ENCODE data around the gene ARHGAP1. TPM values are rescaled to one million over a fixed set of nuclear protein-coding genes. Genes with fewer than 3 reads are reported as not detected.
A peak's percentile ranks its signal among the peaks of the same experiment; 100 is the strongest.

Gene ARHGAP1
- total and polyA plus RNA-seq, 2 of the 4 experiments (the other 2 are of a cell fraction) = 46.6 to 78.8 TPM

DNA sequence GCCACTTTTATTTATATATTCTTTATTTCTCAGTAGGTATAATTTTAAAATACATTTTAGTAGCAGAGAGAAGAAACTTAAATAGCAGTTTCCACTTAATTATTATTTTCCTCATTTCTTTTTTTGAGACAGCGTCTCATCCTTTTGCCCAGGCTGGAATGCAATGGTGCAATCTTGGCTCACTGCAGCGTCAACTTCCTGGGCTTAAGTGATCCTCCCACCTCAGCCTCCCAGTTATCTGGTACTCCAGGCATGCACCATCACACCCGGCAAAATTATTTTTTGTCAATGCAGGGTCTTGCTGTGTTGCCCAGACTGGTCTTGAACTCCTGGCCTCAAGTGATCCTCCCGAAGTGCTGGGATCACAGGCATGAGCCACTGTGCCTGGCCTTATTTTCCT is 44.8 kb downstream of the ARHGAP1 start:
- Histone ChIP-seq H3K27me3 (ENCODE audit: control insufficient read depth, insufficient read depth, low read length) (no peaks in the 10 kb centered on the region), H2BK20ac (ENCODE audit: low read depth, low read length) (no peak overlapping the region), H3K4me2 (ENCODE audit: low read depth, low read length) (no peak overlapping the region), H4K5ac (ENCODE audit: low read depth, low read length) (no peak overlapping the region), H2AFZ (replicated peaks; ENCODE audit: low read length, poor library complexity) (no peak overlapping the region), H3K79me1 (ENCODE audit: low read depth in 1 of 2, low read length in 2 of 2) (peaks cover 6 to 19% of the 10 kb centered on the region in 2 experiments; a peak in 2 of 4 replicates), H3K4me1 (ENCODE audit: control insufficient read depth, insufficient read depth, low read length) (peaks cover 7% of the 10 kb centered on the region), H3K18ac (ENCODE audit: low read depth, low read length) (no peak overlapping the region), H2BK5ac (ENCODE audit: low read depth, low read length, poor library complexity, severe bottlenecking) (no peak overlapping the region), H3K9ac (ENCODE audit: low read depth, low read length) (no peak overlapping the region), H2AK5ac (ENCODE audit: low read depth, low read length) (0 out of 2 replicates have a peak overlapping the region, but pooled peaks have one; percentile 12), H3K23ac (ENCODE audit: low read depth, low read length) (no peak overlapping the region), H3K9me3 (ENCODE audit: control insufficient read depth, insufficient read depth, low read length) (no peaks in the 10 kb centered on the region), H2BK120ac (ENCODE audit: low read depth, low read length) (no peak overlapping the region), H3K4ac (ENCODE audit: low read depth, low read length) (no peak overlapping the region), H3K4me3 (ENCODE audit: insufficient read depth, low read depth, low read length) (no peak overlapping the region), H2BK15ac (ENCODE audit: low read depth, low read length) (no peak overlapping the region), H4K91ac (ENCODE audit: insufficient read depth, low read depth, low read length) (no peak overlapping the region), H3K36me3 (ENCODE audit: control insufficient read depth, insufficient read depth, low read length) (peaks cover 32% of the 10 kb centered on the region), H4K8ac (ENCODE audit: low read depth in 2 of 2, low read length in 2 of 2) (no peak overlapping the region), H3K27ac (ENCODE audit: insufficient read depth, low read length) (no peak overlapping the region), H3K56ac (ENCODE audit: extremely low read depth, insufficient read depth, low read length) (no peak overlapping the region), H4K20me1 (ENCODE audit: insufficient read depth, low read length) (no peaks in the 10 kb centered on the region), H3K9me1 (ENCODE audit: insufficient read depth, low read length) (no peaks in the 10 kb centered on the region), H2AK9ac (replicated peaks; ENCODE audit: low read depth, low read length, poor library complexity) (no peak overlapping the region), H3K14ac (replicated peaks; ENCODE audit: low read depth, low read length) (no peak overlapping the region)
- WGBS, 2 experiments (ENCODE audit: extremely low coverage in 2 of 2, insufficient read length in 1 of 2) = 86% methylated on average over 2 of the region's 4 CpGs; no CpG with 5 or more reads in 1 of the 2 experiments
- TF ChIP-seq FOS (IDR thresholded peaks at IDR 0.05; ENCODE audit: low read depth, low read length) (no peak), CEBPB (IDR thresholded peaks at IDR 0.05; ENCODE audit: low read depth, low read length) (peak; percentile 14; the same call in 1 of the 2 replicates)
- in situ Hi-C loops (cut with MboI; ENCODE audit: low sequenced_read_pairs) (no loop called here), dilution Hi-C loops (cut with HindIII; ENCODE audit: low sequenced_read_pairs, unreplicated experiment) (no loop called here), intact Hi-C loops (cut with micrococcal nuclease) (no loop called here)
- DNase-seq = no peak
- POLR2A ChIA-PET (ENCODE audit: unreplicated experiment) = no interaction called here
- CTCF ChIA-PET = no interaction called here
- no TSS peak for BruUV-seq (replicated peaks)
- no peak for ATAC-seq (ENCODE audit: low read depth)
